MM.1S (cell line): ENCODE measurements around the gene SHTN1.

Experiments
- DNase-seq: peaks from one replicate; pipeline ENCODE4 v3.0.0-alpha.2; 2015
- H2AFZ ChIP-seq: fragments of 300-600 bp; sonication (generic); 2 replicates; pipeline ENCODE4 v1.6.0; 2016; ENCODE audit warnings: antibody characterized with exemption, low read length
- H3F3A ChIP-seq: fragments of 300-600 bp; sonication (generic); 2 replicates; pipeline ENCODE4 v1.6.1; 2016; ENCODE audit warnings: mild to moderate bottlenecking, antibody characterized with exemption, low read length, moderate library complexity, mixed read lengths; ENCODE audit not compliant: insufficient read depth
- H3K27ac ChIP-seq: fragments of 300-600 bp; sonication (generic); 2 replicates; pipeline ENCODE4 v1.5.1; 2016; ENCODE audit warnings: mild to moderate bottlenecking, low read length
- H3K27me3 ChIP-seq: fragments of 300-600 bp; sonication (generic); replicated peaks from 2 replicates; pipeline ENCODE4 v1.6.0; 2016; ENCODE audit warnings: low read length; ENCODE audit not compliant: insufficient read depth
- H3K36me3 ChIP-seq: fragments of 300-600 bp; sonication (generic); replicated peaks from 2 replicates; pipeline ENCODE4 v1.6.1; 2016; ENCODE audit warnings: mild to moderate bottlenecking, low read length, mixed read lengths; ENCODE audit not compliant: insufficient read depth
- H3K4me1 ChIP-seq: fragments of 300-600 bp; sonication (generic); 2 replicates; pipeline ENCODE4 v1.6.1; 2016; ENCODE audit warnings: low read length, mixed read lengths
- H3K4me2 ChIP-seq: fragments of 300-600 bp; sonication (generic); 2 replicates; pipeline ENCODE4 v1.6.0; 2016; ENCODE audit warnings: low read depth, low read length
- H3K4me3 ChIP-seq: fragments of 300-600 bp; sonication (generic); 2 replicates; pipeline ENCODE4 v1.5.1; 2016; ENCODE audit warnings: low read length, mixed read lengths
- H3K79me2 ChIP-seq: fragments of 300-600 bp; sonication (generic); 2 replicates; pipeline ENCODE4 v1.6.1; 2016; ENCODE audit warnings: mixed run types, low read length, mixed read lengths
- H3K9ac ChIP-seq: fragments of 300-600 bp; sonication (generic); 2 replicates; pipeline ENCODE4 v1.6.1; 2016; ENCODE audit warnings: low read length, mixed read lengths
- H3K9me2 ChIP-seq: fragments of 300-600 bp; sonication (generic); replicated peaks from 2 replicates; pipeline ENCODE4 v1.6.1; 2016; ENCODE audit warnings: mild to moderate bottlenecking, low read length, mixed read lengths; ENCODE audit not compliant: insufficient read depth
- H3K9me3 ChIP-seq: fragments of 300-600 bp; sonication (generic); replicated peaks from 2 replicates; pipeline ENCODE4 v1.6.1; 2016; ENCODE audit warnings: mild to moderate bottlenecking, low read length, mixed read lengths; ENCODE audit not compliant: insufficient read depth
- H4K20me1 ChIP-seq: fragments of 300-600 bp; sonication (generic); 2 replicates; pipeline ENCODE4 v1.6.1; 2016; ENCODE audit warnings: mild to moderate bottlenecking, low read length, moderate library complexity, mixed read lengths; ENCODE audit not compliant: insufficient read depth
- EZH2 ChIP-seq: fragments of 300-600 bp; sonication (generic); optimal IDR thresholded peaks from 2 replicates; pipeline ENCODE3; 2017; ENCODE audit warnings: low read depth, mild to moderate bottlenecking, antibody characterized with exemption, low read length, mixed read lengths
- EZH2phosphoT487 ChIP-seq: fragments of 300-600 bp; sonication (generic); IDR thresholded peaks from 2 replicates; pipeline ENCODE4 v1.6.1; 2018; ENCODE audit warnings: antibody characterized with exemption, low read length
- TF ChIP-seq, protein P1 (sequence below): fragments of 300-600 bp; sonication (generic); IDR thresholded peaks from 2 replicates; pipeline ENCODE4 v1.5.1; 2016; ENCODE audit warnings: antibody characterized with exemption, low read length, mixed read lengths

SHTN1 gene

DNA sequence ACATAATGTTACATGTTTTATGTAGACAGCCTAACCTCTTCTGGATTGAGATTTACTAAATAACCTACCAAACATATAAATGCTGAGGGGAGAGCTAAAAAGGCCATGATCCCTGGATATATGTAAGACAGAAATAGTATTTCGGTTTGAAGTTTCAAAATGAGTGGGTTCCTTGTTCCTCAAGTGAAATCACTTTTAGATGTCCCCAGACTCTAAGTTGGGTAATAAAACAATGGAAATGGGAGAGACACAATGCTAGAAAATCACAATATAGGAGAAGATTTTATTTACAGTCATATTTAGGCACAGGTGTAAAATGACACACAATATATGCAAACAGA is 56.5 kb downstream of the SHTN1 start:
- no peaks in the 10 kb centered on the region for H3K9me2 ChIP-seq
- H4K20me1 ChIP-seq = no peaks in the 10 kb centered on the region
- no peak for TF ChIP-seq EZH2
- no peak for TF ChIP-seq EZH2phosphoT487
- TF ChIP-seq, protein P1, sequence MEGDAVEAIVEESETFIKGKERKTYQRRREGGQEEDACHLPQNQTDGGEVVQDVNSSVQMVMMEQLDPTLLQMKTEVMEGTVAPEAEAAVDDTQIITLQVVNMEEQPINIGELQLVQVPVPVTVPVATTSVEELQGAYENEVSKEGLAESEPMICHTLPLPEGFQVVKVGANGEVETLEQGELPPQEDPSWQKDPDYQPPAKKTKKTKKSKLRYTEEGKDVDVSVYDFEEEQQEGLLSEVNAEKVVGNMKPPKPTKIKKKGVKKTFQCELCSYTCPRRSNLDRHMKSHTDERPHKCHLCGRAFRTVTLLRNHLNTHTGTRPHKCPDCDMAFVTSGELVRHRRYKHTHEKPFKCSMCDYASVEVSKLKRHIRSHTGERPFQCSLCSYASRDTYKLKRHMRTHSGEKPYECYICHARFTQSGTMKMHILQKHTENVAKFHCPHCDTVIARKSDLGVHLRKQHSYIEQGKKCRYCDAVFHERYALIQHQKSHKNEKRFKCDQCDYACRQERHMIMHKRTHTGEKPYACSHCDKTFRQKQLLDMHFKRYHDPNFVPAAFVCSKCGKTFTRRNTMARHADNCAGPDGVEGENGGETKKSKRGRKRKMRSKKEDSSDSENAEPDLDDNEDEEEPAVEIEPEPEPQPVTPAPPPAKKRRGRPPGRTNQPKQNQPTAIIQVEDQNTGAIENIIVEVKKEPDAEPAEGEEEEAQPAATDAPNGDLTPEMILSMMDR = no peak
- DNase-seq = no peak
- H3K27me3 ChIP-seq = no peaks in the 10 kb centered on the region
- no peaks in the 10 kb centered on the region for H3K4me1 ChIP-seq
- no peak overlapping the region for H3K4me2 ChIP-seq
- H3K27ac ChIP-seq = no peak overlapping the region
- H3K9me3 ChIP-seq = no peaks in the 10 kb centered on the region
- H3K4me3 ChIP-seq = no peak overlapping the region
- H3K36me3 ChIP-seq = no peaks in the 10 kb centered on the region
- H2AFZ ChIP-seq = no peak overlapping the region
- no peak overlapping the region for H3K9ac ChIP-seq
- no peaks in the 10 kb centered on the region for H3K79me2 ChIP-seq
- H3F3A ChIP-seq = no peaks in the 10 kb centered on the region

DNA sequence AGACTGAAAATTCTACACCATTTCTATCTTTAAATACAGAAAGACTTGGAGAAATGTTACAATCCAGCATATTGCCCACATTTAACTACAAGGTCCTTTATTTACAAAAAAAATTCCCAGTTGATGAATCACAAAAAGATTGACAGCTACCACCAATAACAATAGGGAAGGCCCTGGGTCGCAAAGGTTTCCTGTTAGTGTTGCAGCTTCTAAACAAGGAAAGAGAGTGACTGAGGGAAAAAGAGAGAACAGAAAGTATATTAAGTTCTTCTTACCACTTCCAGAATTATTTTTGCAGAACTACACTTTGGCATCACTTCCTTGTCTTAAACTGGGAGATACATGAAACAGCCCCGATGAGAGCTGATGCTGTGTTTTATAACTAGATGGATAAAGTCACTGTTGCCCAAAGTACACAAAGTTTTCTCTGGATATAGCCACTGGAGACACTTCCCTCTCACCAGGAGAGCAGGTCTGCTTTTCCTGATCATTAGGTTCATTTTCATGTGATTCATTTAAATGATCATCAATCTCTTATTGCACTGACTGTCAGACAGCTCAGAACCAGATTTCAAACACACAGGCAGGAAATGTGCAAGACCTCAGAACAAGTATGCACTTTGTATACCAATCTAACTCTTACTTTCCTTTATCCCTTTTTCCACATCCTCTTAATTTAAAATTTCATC is 57.0 kb downstream of the SHTN1 start:
- no peak overlapping the region for H3K27ac ChIP-seq
- no peaks in the 10 kb centered on the region for H3K36me3 ChIP-seq

DNA sequence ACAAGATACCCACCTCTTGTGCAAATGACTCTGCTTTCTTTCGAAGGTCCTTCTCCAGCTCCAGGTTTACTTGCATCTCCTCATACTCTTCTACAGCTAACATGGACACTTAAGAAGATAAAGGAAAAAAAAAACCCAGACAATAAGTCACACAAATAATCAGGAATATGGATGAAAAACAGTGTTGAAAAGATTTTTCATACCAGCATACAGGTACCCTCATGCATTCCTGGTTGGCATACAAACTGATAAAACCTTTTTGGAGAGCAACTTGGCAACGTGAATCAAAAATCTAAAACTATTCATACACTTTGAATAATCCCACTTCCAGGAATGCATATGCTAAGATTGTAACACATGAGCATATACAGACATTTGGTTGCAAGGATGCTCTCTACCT is 60.1 kb downstream of the SHTN1 start:
- H3K27me3 ChIP-seq = no peaks in the 10 kb centered on the region
- H3F3A ChIP-seq = no peaks in the 10 kb centered on the region
- no peaks in the 10 kb centered on the region for H3K79me2 ChIP-seq
- no peak overlapping the region for H3K27ac ChIP-seq
- TF ChIP-seq EZH2 (no peak), EZH2phosphoT487 (no peak)
- TF ChIP-seq, protein P1 = no peak
- no peaks in the 10 kb centered on the region for H3K9me2 ChIP-seq
- no peak overlapping the region for H3K4me2 ChIP-seq
- no peak overlapping the region for H2AFZ ChIP-seq
- no peaks in the 10 kb centered on the region for H3K36me3 ChIP-seq
- H3K4me3 ChIP-seq = no peak overlapping the region
- no peaks in the 10 kb centered on the region for H4K20me1 ChIP-seq
- no peak for DNase-seq
- no peaks in the 10 kb centered on the region for H3K9me3 ChIP-seq
- H3K4me1 ChIP-seq = no peaks in the 10 kb centered on the region
- no peak overlapping the region for H3K9ac ChIP-seq

More for the DNA sequence above, 57.0 kb downstream of the SHTN1 start:
- no peaks in the 10 kb centered on the region for H3K79me2 ChIP-seq
- TF ChIP-seq EZH2 (no peak), EZH2phosphoT487 (no peak)
- TF ChIP-seq, protein P1 = no peak
- no peak overlapping the region for H3K4me3 ChIP-seq
- H3K4me1 ChIP-seq = no peaks in the 10 kb centered on the region
- no peaks in the 10 kb centered on the region for H3K27me3 ChIP-seq
- no peaks in the 10 kb centered on the region for H3K9me2 ChIP-seq
- no peak for DNase-seq
- H2AFZ ChIP-seq = no peak overlapping the region
- no peaks in the 10 kb centered on the region for H4K20me1 ChIP-seq
- no peak overlapping the region for H3K4me2 ChIP-seq
- H3K9ac ChIP-seq = no peak overlapping the region
- no peaks in the 10 kb centered on the region for H3F3A ChIP-seq
- H3K9me3 ChIP-seq = no peaks in the 10 kb centered on the region
